WERI-Rb-1 (cell line): ENCODE measurements around the gene ABCF2.

ENCODE experiments used
- DNase-seq: peaks from one replicate; pipeline ENCODE4 v3.0.0-alpha.2; 2020
- H3K27ac ChIP-seq: fragments of 250-450 bp; sonication (Bioruptor Pico); 2 replicates; pipeline ENCODE4 v1.5.1; 2020; ENCODE audit warnings: mild to moderate bottlenecking, moderate library complexity
- H3K27me3 ChIP-seq: fragments of 250-450 bp; sonication (Bioruptor Pico); 2 replicates; pipeline ENCODE4 v1.5.1; 2021; ENCODE audit warnings: mild to moderate bottlenecking, low read depth, moderate library complexity; ENCODE audit not compliant: insufficient read depth, severe bottlenecking
- H3K36me3 ChIP-seq: fragments of 250-450 bp; sonication (Bioruptor Pico); 2 replicates; pipeline ENCODE4 v1.5.1; 2020; ENCODE audit warnings: mild to moderate bottlenecking, moderate library complexity
- H3K4me3 ChIP-seq: 2 replicates; pipeline ENCODE4 v1.5.1; 2011; ENCODE audit warnings: low read depth, mild to moderate bottlenecking, control low read depth, low read length
- H3K9me3 ChIP-seq: fragments of 250-450 bp; sonication (Bioruptor Pico); 2 replicates; pipeline ENCODE4 v1.5.1; 2021; ENCODE audit warnings: mild to moderate bottlenecking, moderate library complexity; ENCODE audit not compliant: severe bottlenecking
- TF ChIP-seq, protein P1 (sequence below): IDR thresholded peaks from 2 replicates; pipeline ENCODE4 v1.5.1; 2011; ENCODE audit warnings: low read depth, mild to moderate bottlenecking, control low read depth, inconsistent platforms, low read length

The ABCF2 gene

DNA sequence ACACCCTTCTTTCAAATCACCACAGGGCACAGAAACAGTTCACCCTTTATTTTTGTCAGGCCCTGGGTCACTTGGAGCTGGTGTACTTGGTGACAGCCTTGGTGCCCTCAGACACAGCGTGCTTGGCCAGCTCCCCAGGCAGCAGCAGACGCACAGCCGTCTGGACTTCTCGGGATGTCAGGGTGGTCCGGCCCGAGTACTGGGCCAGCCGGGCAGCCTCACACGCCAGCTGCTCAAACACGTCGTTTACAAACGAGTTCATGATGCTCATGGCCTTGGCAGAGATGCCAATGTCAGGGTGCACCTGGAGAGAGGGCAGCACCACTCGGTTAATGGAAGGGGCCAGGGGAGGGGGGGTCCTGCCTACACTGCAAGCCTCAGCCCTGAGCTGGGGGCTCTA, 19.2 kb downstream of the ABCF2 start:
- TF ChIP-seq, protein P1, sequence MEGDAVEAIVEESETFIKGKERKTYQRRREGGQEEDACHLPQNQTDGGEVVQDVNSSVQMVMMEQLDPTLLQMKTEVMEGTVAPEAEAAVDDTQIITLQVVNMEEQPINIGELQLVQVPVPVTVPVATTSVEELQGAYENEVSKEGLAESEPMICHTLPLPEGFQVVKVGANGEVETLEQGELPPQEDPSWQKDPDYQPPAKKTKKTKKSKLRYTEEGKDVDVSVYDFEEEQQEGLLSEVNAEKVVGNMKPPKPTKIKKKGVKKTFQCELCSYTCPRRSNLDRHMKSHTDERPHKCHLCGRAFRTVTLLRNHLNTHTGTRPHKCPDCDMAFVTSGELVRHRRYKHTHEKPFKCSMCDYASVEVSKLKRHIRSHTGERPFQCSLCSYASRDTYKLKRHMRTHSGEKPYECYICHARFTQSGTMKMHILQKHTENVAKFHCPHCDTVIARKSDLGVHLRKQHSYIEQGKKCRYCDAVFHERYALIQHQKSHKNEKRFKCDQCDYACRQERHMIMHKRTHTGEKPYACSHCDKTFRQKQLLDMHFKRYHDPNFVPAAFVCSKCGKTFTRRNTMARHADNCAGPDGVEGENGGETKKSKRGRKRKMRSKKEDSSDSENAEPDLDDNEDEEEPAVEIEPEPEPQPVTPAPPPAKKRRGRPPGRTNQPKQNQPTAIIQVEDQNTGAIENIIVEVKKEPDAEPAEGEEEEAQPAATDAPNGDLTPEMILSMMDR = no peak
- no peaks in the 10 kb centered on the region for H3K9me3 ChIP-seq
- peaks cover 7% of the 10 kb centered on the region for H3K36me3 ChIP-seq
- H3K27ac ChIP-seq = peak overlapping the region; percentile 54
- no peak for DNase-seq
- H3K27me3 ChIP-seq = no peaks in the 10 kb centered on the region
- no peak overlapping the region for H3K4me3 ChIP-seq

DNA sequence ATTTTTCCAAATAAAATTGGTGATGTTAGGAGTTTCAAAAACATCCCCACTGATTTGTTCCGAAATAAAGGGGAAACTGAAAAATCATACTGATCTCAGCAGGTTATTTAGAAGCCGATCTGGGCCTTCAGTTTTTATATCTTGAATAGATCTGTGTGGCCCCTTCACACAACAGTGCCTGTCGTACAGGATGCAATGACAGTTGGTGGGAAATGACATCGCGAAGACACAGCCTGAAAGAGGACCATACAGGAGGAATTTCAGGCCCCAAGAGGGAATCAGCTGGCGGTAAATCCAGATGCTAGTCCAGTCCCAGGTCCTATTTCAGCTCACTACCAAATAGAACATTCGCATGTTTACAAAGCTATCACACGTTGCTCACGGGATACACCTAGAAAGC, 19.7 kb downstream of the ABCF2 start:
- Histone ChIP-seq H3K36me3 (peaks cover 2% of the 10 kb centered on the region), H3K27me3 (no peaks in the 10 kb centered on the region), H3K4me3 (no peak overlapping the region), H3K27ac (peak overlapping the region; percentile 54), H3K9me3 (no peaks in the 10 kb centered on the region)
- no peak for DNase-seq
- TF ChIP-seq, protein P1 = no peak

DNA sequence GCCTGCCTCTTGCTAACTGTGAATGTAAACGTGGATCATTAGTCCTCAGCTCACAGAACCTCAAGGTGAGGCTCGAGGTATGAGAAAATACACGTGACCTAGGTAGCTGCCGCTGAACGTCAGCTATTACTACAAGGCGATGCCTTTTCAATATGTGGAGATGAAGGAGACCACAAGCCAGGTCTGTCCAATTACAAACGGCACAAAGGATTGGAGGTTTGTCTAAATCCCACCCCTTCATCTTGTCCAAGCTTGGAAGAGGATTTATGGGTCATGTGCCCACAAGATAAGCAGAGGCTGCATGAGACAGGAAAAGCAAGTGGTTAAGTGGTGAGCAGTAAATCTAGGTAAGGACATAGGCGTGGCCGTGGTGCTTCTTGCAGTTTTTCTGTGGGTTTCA, 20.1 kb downstream of the ABCF2 start:
- peak overlapping the region; percentile 54 for H3K27ac ChIP-seq
- TF ChIP-seq, protein P1 = no peak
- no peak overlapping the region for H3K4me3 ChIP-seq
- no peaks in the 10 kb centered on the region for H3K27me3 ChIP-seq
- no peaks in the 10 kb centered on the region for H3K36me3 ChIP-seq
- H3K9me3 ChIP-seq = no peaks in the 10 kb centered on the region
- peak; percentile 66 for DNase-seq

DNA sequence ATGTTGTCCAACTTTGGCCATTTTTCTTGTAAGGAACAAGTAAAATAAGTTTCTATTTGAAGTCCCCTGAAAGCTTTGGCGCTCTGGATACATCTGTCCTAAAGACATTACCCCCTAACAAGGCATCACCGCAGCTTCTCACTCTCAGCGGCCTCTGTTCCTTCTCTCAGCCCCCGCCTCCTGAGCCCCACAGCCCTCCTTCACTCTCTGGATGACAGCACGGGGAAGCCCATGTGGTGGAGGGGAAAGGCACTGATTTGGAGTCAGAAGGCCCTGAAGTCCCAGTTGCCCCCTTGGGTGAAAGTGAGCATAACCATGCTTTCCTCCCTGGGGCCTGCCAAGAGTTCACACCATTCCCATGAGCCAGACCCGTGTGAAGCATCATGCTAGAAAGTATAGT, 21.3 kb downstream of the ABCF2 start:
- Histone ChIP-seq H3K9me3 (no peaks in the 10 kb centered on the region), H3K36me3 (no peaks in the 10 kb centered on the region), H3K27ac (no peak overlapping the region), H3K4me3 (no peak overlapping the region), H3K27me3 (no peaks in the 10 kb centered on the region)
- TF ChIP-seq, protein P1 = no peak
- no peak for DNase-seq

DNA sequence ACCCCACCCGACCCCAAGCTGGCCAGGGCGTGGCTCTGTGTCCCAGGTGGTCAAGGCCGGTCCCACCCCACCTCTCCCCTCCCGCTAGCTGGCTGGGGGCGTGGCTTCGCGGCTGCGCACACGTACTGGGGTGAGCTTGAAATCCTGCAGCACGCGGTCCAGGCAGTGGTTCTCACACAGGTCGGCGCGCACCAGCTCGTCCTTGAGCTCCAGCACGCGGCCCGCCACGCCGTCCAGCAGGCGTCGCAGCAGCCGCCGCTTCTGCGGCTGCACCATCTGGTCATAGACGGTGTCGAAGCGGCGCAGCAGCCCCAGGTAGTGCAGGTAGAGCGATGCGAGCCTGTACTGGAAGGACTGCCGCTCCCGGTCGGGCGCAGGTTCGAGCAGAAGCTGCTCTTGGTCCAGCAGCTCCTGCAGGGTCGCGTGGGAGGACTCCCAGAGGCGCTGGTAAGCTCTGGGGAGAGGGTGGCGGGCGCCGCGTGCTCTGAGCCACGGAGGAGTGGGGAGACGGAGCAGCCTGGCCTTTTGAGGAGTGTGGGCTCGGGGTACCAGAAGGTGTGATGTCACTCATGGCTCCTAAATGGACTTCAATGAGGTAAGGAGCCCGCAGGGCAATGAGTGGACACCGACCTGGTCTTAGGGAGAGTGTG, 22.5 kb downstream of the ABCF2 start:
- no peak overlapping the region for H3K27ac ChIP-seq
- no peak for DNase-seq
- H3K36me3 ChIP-seq = no peaks in the 10 kb centered on the region
- TF ChIP-seq, protein P1 = no peak
- no peaks in the 10 kb centered on the region for H3K27me3 ChIP-seq
- no peaks in the 10 kb centered on the region for H3K9me3 ChIP-seq
- no peak overlapping the region for H3K4me3 ChIP-seq

DNA sequence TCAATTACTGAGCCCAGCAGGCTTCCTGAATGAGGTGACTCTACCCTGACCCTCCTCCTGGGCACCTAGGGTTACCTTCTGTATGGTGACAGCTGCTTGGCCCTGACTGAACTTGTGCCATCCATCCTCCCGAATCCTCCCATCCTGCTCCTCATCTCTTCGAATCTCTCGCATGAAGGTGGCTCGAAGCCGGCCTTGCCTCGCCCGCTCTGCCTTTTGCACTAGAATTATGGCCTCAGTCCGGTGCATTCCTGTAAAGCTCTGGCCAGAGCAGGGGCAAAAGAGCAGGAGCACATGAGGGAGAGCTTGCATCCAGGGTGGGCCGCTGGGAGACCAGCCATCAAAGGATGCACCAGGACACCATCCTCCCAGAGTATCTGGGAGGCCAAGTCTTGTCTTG, 24.2 kb downstream of the ABCF2 start:
- Histone ChIP-seq H3K27me3 (no peaks in the 10 kb centered on the region), H3K9me3 (no peaks in the 10 kb centered on the region), H3K4me3 (no peak overlapping the region), H3K36me3 (no peaks in the 10 kb centered on the region), H3K27ac (no peak overlapping the region)
- DNase-seq = no peak
- TF ChIP-seq, protein P1 = no peak
